HepG2 (cell line): ENCODE data around the gene SEMA4C. TPM values are rescaled to one million over a fixed set of nuclear protein-coding genes. Genes with fewer than 3 reads are reported as not detected.

Source experiments
- ATAC-seq: fragments of 200-7000 bp; cut with Tn5 transposase; 3 replicates; pipeline ENCODE4 v1.9.1; 2020; ENCODE audit warnings: mild to moderate bottlenecking, moderate library complexity
- BruUV-seq: library from RNA; stranded (reverse); fragments of 400-500 nt; replicated peaks from 2 replicates; lab custom pipeline; 2021; lab: Mats Ljungman, UMichigan
- CTCF ChIA-PET: fragments of 300-600 bp; formaldehyde crosslinking; extraction: SDS; loops from one replicate; lab custom pipeline; 2021; ENCODE audit warnings: low total read pairs, inconsistent platforms, low intra/inter-chr PET ratio; lab: Yijun Ruan, JAX
- POLR2A ChIA-PET: fragments of 350-600 bp; sonication (Branson Sonifier 250); formaldehyde crosslinking; loops from one replicate; lab custom pipeline; 2020; ENCODE audit warnings: antibody characterized with exemption, inconsistent platforms; lab: Yijun Ruan, JAX
- DNase-seq: peaks from one replicate; pipeline ENCODE4 v3.0.0-alpha.2; 2015; ENCODE audit warnings: low spot score
- FAIRE-seq: peaks from 3 replicates; lab custom pipeline; 2011; peaks lifted over from hg19 to GRCh38; lab: Jason Lieb, UNC
- H2AFZ ChIP-seq: one replicate; pipeline ENCODE4 v1.6.1; 2011; ENCODE audit warnings: low read length, inconsistent platforms
- H3K27ac ChIP-seq: fragments of 300-600 bp; 3 replicates; pipeline ENCODE4 v1.8.0; 2011; ENCODE audit warnings: mixed run types, mild to moderate bottlenecking, mixed read lengths, low read length, inconsistent platforms; ENCODE audit not compliant: insufficient read depth; ENCODE audit errors: extremely low read length
- H3K27me3 ChIP-seq, 2 experiments: fragments of 200-600 bp in 1 of 2; 2 replicates in 1 of 2; 3 replicates in 1 of 2; pipeline versions ENCODE4 v1.6.0 to v1.8.0; 2011; ENCODE audit warnings: low read length in 2 of 2, mild to moderate bottlenecking in 2 of 2, moderate library complexity in 2 of 2, inconsistent platforms in 1 of 2; ENCODE audit not compliant: insufficient read depth in 2 of 2, control insufficient read depth in 1 of 2
- H3K36me3 ChIP-seq, 2 experiments: fragments of 200-600 bp in 1 of 2; replicated peaks in 1 of 2; 2 replicates in 1 of 2; 3 replicates in 1 of 2; pipeline versions ENCODE4 v1.5.1 to v1.8.0; 2011; ENCODE audit warnings: low read length in 2 of 2, inconsistent platforms in 1 of 2; ENCODE audit not compliant: insufficient read depth in 2 of 2, control insufficient read depth in 1 of 2
- H3K4me1 ChIP-seq: 2 replicates; pipeline ENCODE4 v1.5.1; 2012; ENCODE audit warnings: low read length, inconsistent platforms; ENCODE audit not compliant: insufficient read depth
- H3K4me2 ChIP-seq: 2 replicates; pipeline ENCODE4 v1.6.0; 2011; ENCODE audit warnings: low read depth, low read length, inconsistent platforms
- H3K4me3 ChIP-seq, 3 experiments: fragments of 200-600 bp in 1 of 3; sonication (generic), shearing (Covaris generic) in 1 of 3; replicated peaks in 1 of 3; 2 replicates each; pipeline ENCODE4 v1.5.1; 2011 to 2016; ENCODE audit warnings: low read length in 3 of 3, inconsistent platforms in 2 of 3, low read depth in 2 of 3, mild to moderate bottlenecking in 2 of 3, control low read depth in 1 of 3, mixed read lengths in 1 of 3; ENCODE audit not compliant: insufficient read depth in 1 of 3
- H3K79me2 ChIP-seq: one replicate; pipeline ENCODE4 v1.6.1; 2011; ENCODE audit warnings: low read length, inconsistent platforms; ENCODE audit not compliant: insufficient read depth
- H3K9ac ChIP-seq: 2 replicates; pipeline ENCODE4 v1.6.0; 2011; ENCODE audit warnings: mild to moderate bottlenecking, low read depth, low read length, inconsistent platforms; ENCODE audit not compliant: insufficient read depth
- H3K9me3 ChIP-seq: 2 replicates; pipeline ENCODE4 v1.5.1; 2012; ENCODE audit warnings: mild to moderate bottlenecking, low read length
- H4K20me1 ChIP-seq: 2 replicates; pipeline ENCODE4 v1.6.0; 2011; ENCODE audit warnings: inconsistent platforms, mild to moderate bottlenecking, low read length, moderate library complexity; ENCODE audit not compliant: insufficient read depth
- JUND ChIP-seq: sonication (generic); formaldehyde crosslinking; IDR thresholded peaks from 2 replicates; pipeline ENCODE4 v1.8.0; 2022; ENCODE audit warnings: mild to moderate bottlenecking, missing genetic modification reagents
- KLF13 ChIP-seq: sonication (generic); formaldehyde crosslinking; IDR thresholded peaks from 2 replicates; pipeline ENCODE4 v1.4.0; 2020; ENCODE audit warnings: mild to moderate bottlenecking, missing genetic modification reagents
- KLF9 ChIP-seq: IDR thresholded peaks from 2 replicates; pipeline ENCODE4 v1.6.1; 2016; ENCODE audit warnings: low read depth
- LRRFIP1 ChIP-seq: sonication (generic); formaldehyde crosslinking; conservative IDR thresholded peaks from 2 replicates; pipeline ENCODE4 v1.4.0; 2020; ENCODE audit warnings: missing genetic modification reagents
- MAF1 ChIP-seq: sonication (generic); formaldehyde crosslinking; IDR thresholded peaks from 2 replicates; pipeline ENCODE4 v1.5.0; 2020; ENCODE audit warnings: missing genetic modification reagents, borderline replicate concordance
- MEF2D ChIP-seq: sonication (generic); formaldehyde crosslinking; IDR thresholded peaks from 2 replicates; pipeline ENCODE4 v1.5.1; 2020; ENCODE audit warnings: mild to moderate bottlenecking, missing genetic modification reagents
- NONO ChIP-seq, 2 experiments: fragments of 450-650 bp in 1 of 2; sonication (generic) in 1 of 2; formaldehyde crosslinking in 1 of 2; IDR thresholded peaks in 1 of 2; conservative IDR thresholded peaks in 1 of 2; 2 replicates each; pipeline versions ENCODE4 v1.6.1 to v1.8.0; 2017 to 2022; ENCODE audit warnings: mild to moderate bottlenecking in 1 of 2, missing genetic modification reagents in 1 of 2, moderate library complexity in 1 of 2
- RAD21 ChIP-seq: fragments of 450-650 bp; formaldehyde crosslinking; IDR thresholded peaks from 2 replicates; pipeline ENCODE4 v1.5.0; 2020; ENCODE audit warnings: mild to moderate bottlenecking
- RELA ChIP-seq: sonication (generic); formaldehyde crosslinking; IDR thresholded peaks from 2 replicates; pipeline ENCODE4 v1.4.0; 2020; ENCODE audit warnings: missing genetic modification reagents
- SATB2 ChIP-seq: sonication (generic); formaldehyde crosslinking; IDR thresholded peaks from 2 replicates; pipeline ENCODE4 v1.5.0; 2020; ENCODE audit warnings: missing genetic modification reagents
- TBP ChIP-seq: sonication (generic); formaldehyde crosslinking; IDR thresholded peaks from 2 replicates; pipeline ENCODE4 v1.5.0; 2020; ENCODE audit warnings: missing genetic modification reagents
- XRCC5 ChIP-seq: fragments of 200-400 bp; formaldehyde crosslinking; optimal IDR thresholded peaks from 2 replicates; pipeline ENCODE3; 2017; ENCODE audit warnings: mild to moderate bottlenecking, low read length
- ZFAT ChIP-seq: sonication (generic); formaldehyde crosslinking; conservative IDR thresholded peaks from 2 replicates; pipeline ENCODE4 v1.8.1; 2023; ENCODE audit warnings: missing genetic modification reagents, inconsistent platforms
- ZNF354B ChIP-seq: sonication (generic); formaldehyde crosslinking; IDR thresholded peaks from 2 replicates; pipeline ENCODE4 v1.8.0; 2022; ENCODE audit warnings: mild to moderate bottlenecking, missing genetic modification reagents
- ZNF362 ChIP-seq: sonication (generic); formaldehyde crosslinking; IDR thresholded peaks from 2 replicates; pipeline ENCODE4 v1.4.0; 2020; ENCODE audit warnings: missing genetic modification reagents, mild to moderate bottlenecking, borderline replicate concordance
- ZNF503 ChIP-seq: sonication (generic); formaldehyde crosslinking; IDR thresholded peaks from 2 replicates; pipeline ENCODE4 v1.4.0; 2020; ENCODE audit warnings: missing genetic modification reagents
- ZNF629 ChIP-seq: sonication (generic); formaldehyde crosslinking; conservative IDR thresholded peaks from 2 replicates; pipeline ENCODE4 v1.5.0; 2020; ENCODE audit warnings: missing genetic modification reagents
- ZSCAN5A ChIP-seq: sonication (generic); formaldehyde crosslinking; IDR thresholded peaks from 2 replicates; pipeline ENCODE4 v1.8.0; 2022; ENCODE audit warnings: mild to moderate bottlenecking, missing genetic modification reagents, borderline replicate concordance
- WGBS: methylation state at CpG from one replicate; pipeline ENCODE4 v1.1.6; 2017; ENCODE audit warnings: low lambda C conversion rate; 5-methylcytosine and 5-hydroxymethylcytosine counted together
- in situ Hi-C: cut with HindIII; loops from 2 replicates; pipeline ENCODE4 v1.10.0; 2017; ENCODE audit warnings: low pct_unique_long_range_greater_than_20kb; ENCODE audit not compliant: extremely low pct_ligation_motif_present
- intact Hi-C: fragments of 100-400 bp; cut with micrococcal nuclease; formaldehyde crosslinking; loops from one replicate; pipeline ENCODE4 v1.10.0; 2022; ENCODE audit not compliant: unreplicated experiment
- polyA plus RNA-seq, 8 experiments: library from polyadenylated mRNA; depleted of rRNA in 3 of 8; stranded (reverse) in 7 of 8; unstranded in 1 of 8; fragments of >200 nt; fragmentation: Illumina TruSeq in 4 of 8; extraction: Trizol in 4 of 8; gene quantifications; 2 replicates each; pipeline versions ENCODE4 v1.2.1 to v1.2.3, GENCODE V29; 2011 to 2016; ENCODE audit warnings: low read depth in 4 of 8, missing spikeins in 1 of 8, mixed read lengths in 1 of 8; ENCODE audit not compliant: insufficient read depth in 1 of 8
- total RNA-seq, 5 experiments: library from RNA; depleted of rRNA; stranded (reverse); fragments of >200 nt; fragmentation: Illumina TruSeq; extraction: Trizol; gene quantifications; 2 replicates each; pipeline ENCODE4 v1.2.3, GENCODE V29; 2016; ENCODE audit warnings: low read depth in 1 of 5

The SEMA4C gene
- total and polyA plus RNA-seq, 2 of the 13 experiments (the other 11 are each of a cell fraction or from before 2014, with no cell fraction given), result 25.9 to 46.6 TPM

GRCh38 chr2:96847586-96847985, 22.3 kb downstream of the SEMA4C start (continued):
- TF ChIP-seq LRRFIP1 (CRISPR knock-in tag), result no peak

- no peak for FAIRE-seq
- over 99% methylated on average over 5 of the region's 5 CpGs for WGBS
- TF ChIP-seq KLF13 (CRISPR knock-in tag) (no peak), ZNF629 (CRISPR knock-in tag) (no peak), XRCC5 (no peak), KLF9 (no peak), ZNF503 (CRISPR knock-in tag) (no peak), MEF2D (CRISPR knock-in tag) (no peak), NONO (IDR thresholded peaks at IDR 0.05) (no peak), NONO (CRISPR knock-in tag; conservative IDR thresholded peaks at IDR 0.05) (no peak), ZSCAN5A (CRISPR knock-in tag) (no peak), TBP (CRISPR knock-in tag) (no peak), MAF1 (CRISPR knock-in tag) (no peak), ZNF354B (no peak), JUND (no peak), SATB2 (CRISPR knock-in tag) (no peak), RELA (CRISPR knock-in tag) (no peak), ZFAT (CRISPR knock-in tag) (no peak), ZNF362 (no peak), RAD21 (no peak)
Observed at GRCh38 chr2:96846825-96847224, 23.1 kb downstream of the SEMA4C start.

More at GRCh38 chr2:96846825-96847224, 23.1 kb downstream of the SEMA4C start:
- no peak overlapping the region for H2AFZ ChIP-seq
- no peaks in the 10 kb centered on the region for H3K27me3 ChIP-seq
- CTCF ChIA-PET, result no interaction called here
- H3K27ac ChIP-seq, result no peak overlapping the region
- no peak overlapping the region for H3K4me2 ChIP-seq
- peaks cover 8 to 26% of the 10 kb centered on the region in 2 experiments for H3K36me3 ChIP-seq
- peaks cover 14% of the 10 kb centered on the region for H3K4me1 ChIP-seq
- in situ Hi-C loops (no loop called here), intact Hi-C loops (no loop called here)
- H4K20me1 ChIP-seq, result no peaks in the 10 kb centered on the region
- H3K79me2 ChIP-seq, result no peaks in the 10 kb centered on the region
- no TSS peak for BruUV-seq
- DNase-seq, result no peak
- no peak for ATAC-seq
- no peak overlapping the region for H3K4me3 ChIP-seq
- H3K9me3 ChIP-seq, result no peaks in the 10 kb centered on the region
- no peak overlapping the region for H3K9ac ChIP-seq
- POLR2A ChIA-PET, result interaction anchor here (3.3 kb wide), 1 partner anchor 11 kb away, joined by 16 read pairs; the partner anchor contains the start of gene ANKRD39
